Measurements from ENCODE around the gene APBB2.

GRCh38 chr4:41221850-41222645, 7.7 kb upstream of the APBB2 start:
- no peak for TF ChIP-seq CTCF (IDR thresholded peaks at IDR 0.05)
- TF ChIP-seq POLR2A (IDR thresholded peaks at IDR 0.05), result no peak
